Urothelium cell line (cell line): ENCODE results near the gene LRGUK.

Experiments
- DNase-seq: peaks from one replicate; pipeline ENCODE4 v3.0.0; 2011; ENCODE audit warnings: low spot score, mixed read lengths
- FAIRE-seq: peaks from 2 replicates; lab custom pipeline; 2011; peaks lifted over from hg19 to GRCh38; lab: Jason Lieb, UNC

LRGUK gene

GRCh38 chr7:134122980-134123379 is 4.2 kb upstream of the LRGUK start:
- DNase-seq, result no peak
- FAIRE-seq, result no peak

GRCh38 chr7:134126146-134126545 is 994 bp upstream of the LRGUK start:
- DNase-seq (no peak), FAIRE-seq (no peak)

GRCh38 chr7:134126596-134126965 is 559 bp upstream of the LRGUK start:
- DNase-seq (no peak), FAIRE-seq (no peak)

DNA sequence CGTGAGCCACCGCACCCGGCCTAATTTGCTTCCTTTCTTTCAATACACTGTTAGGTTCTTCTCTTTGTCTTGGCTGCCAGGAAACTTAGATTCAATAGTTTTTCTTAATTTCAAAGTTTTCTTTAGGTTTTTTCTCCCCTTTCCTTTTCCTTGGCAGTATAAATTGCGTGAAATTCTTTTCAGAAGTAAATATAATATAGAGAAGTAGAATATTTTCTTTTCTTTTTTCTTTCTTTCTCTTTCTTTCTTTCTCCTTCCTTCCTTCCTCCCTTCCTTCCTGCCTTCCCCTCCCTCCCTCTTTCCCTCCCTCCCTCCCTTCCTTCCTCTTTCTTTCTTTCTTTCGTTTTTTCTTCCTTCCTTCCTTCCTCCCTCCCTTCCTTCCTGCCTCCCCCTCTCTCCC is 1.7 kb downstream of the LRGUK start:
- DNase-seq (no peak), FAIRE-seq (no peak)

- FAIRE-seq (no peak), DNase-seq (no peak)
Observed at GRCh38 chr7:134129856-134130523, 2.9 kb downstream of the LRGUK start.

DNA sequence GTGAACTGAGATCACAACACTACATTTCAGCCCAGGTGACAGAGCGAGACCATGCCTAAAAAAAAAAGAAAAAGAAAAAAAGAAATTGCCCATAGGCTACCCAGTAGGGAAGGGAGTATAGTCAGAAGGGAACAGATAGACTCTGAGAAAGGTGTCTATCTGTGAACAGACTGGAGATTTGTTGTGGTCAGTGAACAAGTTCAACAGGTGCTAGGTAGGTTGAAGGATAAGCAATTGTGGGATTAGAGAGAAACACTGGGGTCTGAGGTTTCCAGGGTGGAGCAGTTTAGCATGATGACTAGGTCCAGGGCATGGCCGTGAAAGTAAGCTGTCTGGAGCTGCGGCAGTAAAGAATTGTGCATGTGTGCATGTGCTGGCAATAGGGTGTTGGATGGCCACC is 6.9 kb downstream of the LRGUK start:
- DNase-seq (no peak), FAIRE-seq (no peak)

DNA sequence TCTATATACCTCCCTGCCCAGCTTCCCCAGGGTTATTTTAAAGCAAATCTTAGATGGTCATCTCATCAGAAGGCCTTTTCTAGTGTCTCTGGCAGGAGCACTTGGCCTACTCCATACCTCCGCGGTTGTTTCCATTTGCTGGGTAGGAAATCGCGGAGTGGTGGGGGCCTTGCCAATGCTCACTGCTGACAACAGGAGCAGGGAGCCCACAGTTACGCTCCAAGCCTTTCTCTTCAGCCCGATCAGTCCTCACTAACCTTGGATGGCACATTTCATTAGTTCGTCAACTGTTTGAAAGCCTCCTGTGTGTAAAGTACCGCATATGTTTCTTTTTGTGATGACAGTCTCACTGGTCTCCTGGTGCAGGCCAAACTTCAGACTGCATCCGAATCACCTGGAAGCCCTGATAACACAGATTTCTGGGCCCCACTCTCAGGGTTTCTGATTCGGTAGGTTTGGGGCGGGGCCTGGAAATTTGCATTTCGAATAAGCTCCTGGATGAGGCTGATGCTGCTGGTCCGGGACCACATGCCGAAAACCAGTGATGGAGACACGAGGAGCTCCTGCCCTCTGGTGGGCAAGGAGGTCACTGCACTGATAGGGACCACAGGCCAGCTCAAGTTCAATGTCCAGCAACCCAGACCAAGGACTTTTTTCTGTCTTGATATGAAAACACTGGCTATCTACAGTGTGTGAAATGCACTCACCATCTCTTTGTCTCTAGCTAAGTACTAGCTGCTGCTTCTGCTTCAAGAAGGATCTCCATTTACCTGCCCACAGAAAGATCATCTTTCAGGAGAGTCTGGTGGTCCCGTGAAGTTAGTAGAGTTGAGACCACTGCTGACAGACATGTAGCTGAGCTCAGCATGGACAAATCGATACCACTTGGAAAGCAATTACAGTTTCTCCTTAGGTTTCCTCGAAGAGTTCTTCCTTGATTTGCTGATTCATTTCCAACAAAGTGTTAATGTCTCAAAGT is 14.0 kb downstream of the LRGUK start:
- DNase-seq (peak; percentile 71), FAIRE-seq (no peak)

- no peak for DNase-seq
- FAIRE-seq, result no peak
Observed at GRCh38 chr7:134141868-134142264, 14.7 kb downstream of the LRGUK start.

DNA sequence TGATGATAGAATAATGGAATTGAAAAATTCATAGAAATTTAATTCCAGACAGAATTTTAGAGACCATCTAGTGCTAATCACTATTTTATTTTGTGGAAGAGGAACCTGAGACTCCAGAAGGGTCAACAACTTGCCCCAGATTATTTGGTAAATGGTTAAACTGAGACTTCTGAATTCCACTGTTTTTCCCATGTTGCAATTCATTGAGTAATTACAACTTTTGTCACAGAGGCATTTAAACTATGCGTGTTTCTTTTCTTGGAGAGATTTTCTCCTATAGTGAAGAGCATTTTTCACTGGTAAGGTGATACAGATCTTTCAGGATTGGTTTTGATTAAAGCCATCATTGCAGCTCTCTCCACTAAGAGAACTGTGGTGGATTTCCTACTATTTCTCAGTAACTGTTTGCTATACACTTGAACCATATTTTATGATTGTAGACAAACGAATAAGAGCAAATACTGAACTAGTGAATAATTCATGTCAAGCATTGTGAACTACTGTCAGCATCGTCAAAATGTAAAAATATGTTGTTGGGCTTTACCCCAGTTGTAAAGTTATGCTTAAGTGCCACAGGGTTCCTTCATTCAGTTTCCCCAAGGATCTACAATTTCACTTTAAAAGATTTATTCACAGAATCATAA is 26.5 kb downstream of the LRGUK start:
- DNase-seq (no peak), FAIRE-seq (no peak)

- FAIRE-seq (no peak), DNase-seq (no peak)
Observed at GRCh38 chr7:134154581-134155130, 27.5 kb downstream of the LRGUK start.

DNA sequence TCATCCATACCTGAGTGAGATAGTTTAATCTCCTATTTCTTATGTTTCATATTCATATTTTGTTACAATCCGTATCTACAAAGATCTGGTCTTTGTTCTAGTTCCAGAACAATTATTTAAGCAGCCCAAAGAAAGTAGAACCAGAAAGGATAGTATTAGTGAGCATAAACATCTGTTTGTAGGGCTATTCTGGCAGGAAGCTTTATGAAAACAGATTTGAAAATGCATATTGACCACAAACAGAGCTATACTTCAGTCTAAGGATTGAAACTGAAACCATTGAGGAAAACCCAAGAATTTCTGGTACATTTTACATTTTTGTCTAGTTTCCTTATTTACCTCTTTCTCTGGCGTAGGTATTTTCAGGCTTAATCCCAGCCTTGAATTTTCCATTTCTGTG is 28.1 kb downstream of the LRGUK start:
- FAIRE-seq, result no peak
- DNase-seq, result no peak

GRCh38 chr7:134155871-134156270 is 28.7 kb downstream of the LRGUK start:
- no peak for FAIRE-seq
- no peak for DNase-seq

DNA sequence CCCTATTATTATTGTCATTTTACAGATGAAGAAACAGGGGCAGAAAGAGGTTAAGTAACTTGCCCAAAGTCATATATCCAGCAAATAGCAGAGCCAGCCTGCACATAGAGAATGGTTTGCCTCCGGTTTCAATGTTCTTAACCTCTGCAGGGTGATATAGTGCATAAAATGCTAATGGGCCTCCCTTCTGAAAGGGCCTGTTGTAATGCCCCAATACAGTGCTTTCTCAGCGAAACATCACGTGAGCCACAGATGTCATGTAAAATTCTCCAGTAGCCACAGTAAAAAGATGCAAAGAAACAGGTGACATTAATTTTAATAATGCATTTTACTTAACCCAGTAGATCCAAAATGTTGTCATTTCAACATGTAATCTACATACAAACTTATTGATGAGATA is 38.1 kb downstream of the LRGUK start:
- no peak for FAIRE-seq

GRCh38 chr7:134167250-134167649 is 40.1 kb downstream of the LRGUK start:
- no peak for FAIRE-seq
- no peak for DNase-seq

More for the DNA sequence above, 38.1 kb downstream of the LRGUK start:
- DNase-seq, result no peak

GRCh38 chr7:134167841-134168240 is 40.7 kb downstream of the LRGUK start:
- FAIRE-seq (no peak), DNase-seq (no peak)

- FAIRE-seq, result no peak
- peak; percentile 56 for DNase-seq
Observed at GRCh38 chr7:134174795-134175261, 47.7 kb downstream of the LRGUK start.

GRCh38 chr7:134175334-134176036 is 48.3 kb downstream of the LRGUK start:
- no peak for DNase-seq
- FAIRE-seq, result no peak

DNA sequence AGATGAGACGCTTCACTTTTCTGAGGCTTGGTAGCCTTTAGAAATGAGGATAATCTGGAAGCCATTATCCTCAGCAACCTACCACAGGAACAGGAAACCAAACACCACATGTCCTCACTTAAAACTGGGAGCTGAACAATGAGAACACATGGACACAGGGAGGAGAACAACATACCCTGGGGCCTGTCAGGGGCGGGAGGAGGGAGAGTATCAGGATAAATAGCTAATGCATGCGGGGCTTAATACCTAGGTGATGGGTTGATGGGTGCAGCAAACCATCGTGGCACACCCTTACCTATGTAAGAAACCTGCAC is 48.9 kb downstream of the LRGUK start:
- FAIRE-seq (no peak), DNase-seq (no peak)

- no peak for FAIRE-seq
Observed at GRCh38 chr7:134179036-134180011, 52.2 kb downstream of the LRGUK start.

GRCh38 chr7:134180376-134180775 is 53.2 kb downstream of the LRGUK start:
- no peak for FAIRE-seq

More at GRCh38 chr7:134179036-134180011, 52.2 kb downstream of the LRGUK start:
- DNase-seq, result no peak

More at GRCh38 chr7:134180376-134180775, 53.2 kb downstream of the LRGUK start:
- no peak for DNase-seq
